NCI-H69 (cell line): ENCODE data around the gene LCN6.
"Not testable (repeated sequence)": the region's sequence is repeated elsewhere in the genome, so short reads cannot be mapped to it uniquely, and the experiment has no call there.

Experiments
- DNase-seq: peaks from one replicate; lab custom pipeline; 2025; lab: John Stamatoyannopoulos, UW

Gene LCN6

GRCh38 chr9:136759436-136760325 is 11.4 kb upstream of the LCN6 start:
- no peak for DNase-seq

GRCh38 chr9:136759001-136759400 is 10.7 kb upstream of the LCN6 start:
- no peak for DNase-seq

- DNase-seq, result no peak
Observed at GRCh38 chr9:136757751-136758140, 9.4 kb upstream of the LCN6 start.

- no peak for DNase-seq
Observed at GRCh38 chr9:136757328-136757727, 9.0 kb upstream of the LCN6 start.

GRCh38 chr9:136756836-136757235 is 8.5 kb upstream of the LCN6 start:
- no peak for DNase-seq

- DNase-seq, result no peak
Observed at GRCh38 chr9:136756134-136756438, 7.8 kb upstream of the LCN6 start.

GRCh38 chr9:136755302-136756133 is 7.2 kb upstream of the LCN6 start:
- DNase-seq, result not testable (repeated sequence)

- no peak for DNase-seq
Observed at GRCh38 chr9:136754626-136755301, 6.4 kb upstream of the LCN6 start.

GRCh38 chr9:136754059-136754572 is 5.8 kb upstream of the LCN6 start:
- DNase-seq, result peak; percentile 42

- DNase-seq, result no peak
Observed at GRCh38 chr9:136753371-136754058, 5.2 kb upstream of the LCN6 start.

- DNase-seq, result no peak
Observed at GRCh38 chr9:136751814-136752213, 3.5 kb upstream of the LCN6 start.

- DNase-seq, result no peak
Observed at GRCh38 chr9:136751244-136751643, 2.9 kb upstream of the LCN6 start.

GRCh38 chr9:136750526-136750925 is 2.2 kb upstream of the LCN6 start:
- DNase-seq, result no peak

GRCh38 chr9:136748666-136749611 is 614 bp upstream of the LCN6 start:
- DNase-seq, result no peak

- DNase-seq, result no peak
Observed at GRCh38 chr9:136747161-136748060, 914 bp downstream of the LCN6 start.

- DNase-seq, result no peak
Observed at GRCh38 chr9:136746621-136747020, 1.7 kb downstream of the LCN6 start.

GRCh38 chr9:136746155-136746490 is 2.2 kb downstream of the LCN6 start:
- DNase-seq, result no peak

GRCh38 chr9:136745389-136746154 is 2.8 kb downstream of the LCN6 start:
- DNase-seq, result no peak

GRCh38 chr9:136744773-136745172 is 3.6 kb downstream of the LCN6 start:
- no peak for DNase-seq
